ENCODE measurements around the gene DTNBP1. TPM values are rescaled to one million over a fixed set of nuclear protein-coding genes. Genes with fewer than 3 reads are reported as not detected.

The DTNBP1 gene
- total and polyA plus RNA-seq, 4 donors = 3.1 to 6.0 (median 4.3) TPM

DNA sequence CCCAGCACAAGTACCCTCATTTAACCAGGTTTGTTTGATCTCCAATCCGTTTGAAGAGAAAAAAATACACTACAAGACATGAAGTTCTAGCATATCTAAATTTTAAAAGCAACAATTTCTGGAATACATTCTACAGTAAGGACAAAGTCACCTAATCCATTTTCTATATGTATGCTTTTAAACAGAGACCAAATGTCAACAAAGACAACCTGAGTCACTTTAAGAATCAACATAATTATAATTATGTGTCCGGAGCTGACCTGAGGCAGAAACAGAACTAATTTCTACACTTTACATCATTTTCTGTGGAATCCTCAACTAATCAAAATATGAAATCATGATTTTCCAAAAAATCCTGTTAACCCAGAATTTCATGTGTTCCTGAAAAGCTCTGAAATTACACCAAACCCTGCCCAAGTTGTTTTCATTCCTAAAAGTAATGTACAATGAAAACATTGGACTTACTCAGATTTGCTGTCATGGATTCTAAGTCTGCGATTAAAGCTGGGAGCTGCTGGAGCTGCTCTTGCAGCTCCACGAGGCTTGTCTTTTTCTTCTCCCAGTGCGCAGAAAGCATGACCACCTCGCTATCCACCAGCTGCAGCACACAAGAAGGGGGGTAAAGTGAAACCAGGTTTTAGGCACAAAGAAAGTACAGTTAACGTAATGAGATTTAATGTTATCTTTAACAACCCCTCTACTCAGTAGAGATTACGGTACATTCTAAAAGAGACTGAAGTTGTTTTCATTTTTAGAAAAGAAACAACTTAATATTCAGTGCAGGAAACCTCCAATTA lies 35.8 kb downstream of the DTNBP1 start:
- H3K4me3 ChIP-seq (ENCODE audit: low read depth in 1 of 3, low read length in 3 of 3) = no peak overlapping the region
- H3K9me3 ChIP-seq (ENCODE audit: control insufficient read depth in 4 of 4, low read length in 3 of 4) = no peaks in the 10 kb centered on the region
- H3K4me1 ChIP-seq (ENCODE audit: control insufficient read depth in 4 of 4, insufficient read depth in 4 of 4, low read length in 3 of 4) = peaks cover 2 to 21% (median 18%) of the 10 kb centered on the region in 4 donors
- no peak for TF ChIP-seq TAF1 (conservative IDR thresholded peaks at IDR 0.05)
- no peak for TF ChIP-seq YY1 (IDR thresholded peaks at IDR 0.05)
- TF ChIP-seq FOXA2 (IDR thresholded peaks at IDR 0.05) = no peak
- no peak for TF ChIP-seq JUND (IDR thresholded peaks at IDR 0.05)
- no peaks in the 10 kb centered on the region for H3K27me3 ChIP-seq (ENCODE audit: control insufficient read depth in 4 of 4, insufficient read depth in 4 of 4, low read length in 3 of 4)
- H3K27ac ChIP-seq (ENCODE audit: low read depth in 1 of 2, low read length in 2 of 2) = no peak overlapping the region
- WGBS = 89% methylated on average over 8 of the region's 8 CpGs
- DNase-seq (ENCODE audit: low spot score) = no peak
- no peaks in the 10 kb centered on the region for H3K36me3 ChIP-seq (ENCODE audit: control insufficient read depth in 4 of 4, insufficient read depth in 3 of 4, low read depth in 1 of 4, low read length in 3 of 4)
- H3K9ac ChIP-seq (ENCODE audit: low read depth in 1 of 2, low read length in 2 of 2) = no peak overlapping the region

DNA sequence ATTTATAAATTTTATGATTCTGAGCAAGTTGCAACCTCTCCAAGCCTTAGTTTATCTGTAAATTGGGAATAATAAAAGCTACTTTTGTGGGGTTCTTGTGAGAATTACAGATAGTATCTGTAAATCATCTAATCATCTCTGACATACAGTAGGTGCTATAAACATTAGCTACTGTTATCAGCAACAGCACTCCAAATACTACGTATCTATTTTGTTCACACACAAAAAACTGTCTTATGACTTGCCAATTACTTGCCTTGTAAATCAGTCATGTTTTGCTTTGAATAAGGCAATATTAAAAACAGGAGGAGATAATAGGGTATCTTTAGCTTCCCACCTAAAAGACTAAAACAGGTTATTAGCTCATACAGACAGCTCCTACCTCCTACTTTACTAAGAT lies 36.7 kb downstream of the DTNBP1 start:
- H3K4me1 ChIP-seq (ENCODE audit: control insufficient read depth in 4 of 4, insufficient read depth in 4 of 4, low read length in 3 of 4) = peaks cover 0 to 18% (median 14%) of the 10 kb centered on the region in 4 donors
- no peaks in the 10 kb centered on the region for H3K9me3 ChIP-seq (ENCODE audit: control insufficient read depth in 4 of 4, low read length in 3 of 4)
- 87% methylated on average over 1 of the region's 1 CpG for WGBS
- TF ChIP-seq SP1 (IDR thresholded peaks at IDR 0.05) (no peak), HNF4A (conservative IDR thresholded peaks at IDR 0.05) (no peak), FOXA2 (IDR thresholded peaks at IDR 0.05) (no peak), EGR1 (IDR thresholded peaks at IDR 0.05; ENCODE audit: low read depth in 2 of 2) (no peak), TAF1 (conservative IDR thresholded peaks at IDR 0.05) (no peak), HNF4G (IDR thresholded peaks at IDR 0.05) (no peak), FOXA1 (IDR thresholded peaks at IDR 0.05) (no peak), GABPA (IDR thresholded peaks at IDR 0.05 in 1 of 2, conservative IDR thresholded peaks at IDR 0.05 in 1 of 2) (no peak), YY1 (IDR thresholded peaks at IDR 0.05) (no peak), NR2F2 (IDR thresholded peaks at IDR 0.05) (no peak), RXRA (IDR thresholded peaks at IDR 0.05) (no peak)
- TF ChIP-seq, protein P1, sequence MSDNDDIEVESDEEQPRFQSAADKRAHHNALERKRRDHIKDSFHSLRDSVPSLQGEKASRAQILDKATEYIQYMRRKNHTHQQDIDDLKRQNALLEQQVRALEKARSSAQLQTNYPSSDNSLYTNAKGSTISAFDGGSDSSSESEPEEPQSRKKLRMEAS (IDR thresholded peaks at IDR 0.05) = no peak
- TF ChIP-seq, protein P2, sequence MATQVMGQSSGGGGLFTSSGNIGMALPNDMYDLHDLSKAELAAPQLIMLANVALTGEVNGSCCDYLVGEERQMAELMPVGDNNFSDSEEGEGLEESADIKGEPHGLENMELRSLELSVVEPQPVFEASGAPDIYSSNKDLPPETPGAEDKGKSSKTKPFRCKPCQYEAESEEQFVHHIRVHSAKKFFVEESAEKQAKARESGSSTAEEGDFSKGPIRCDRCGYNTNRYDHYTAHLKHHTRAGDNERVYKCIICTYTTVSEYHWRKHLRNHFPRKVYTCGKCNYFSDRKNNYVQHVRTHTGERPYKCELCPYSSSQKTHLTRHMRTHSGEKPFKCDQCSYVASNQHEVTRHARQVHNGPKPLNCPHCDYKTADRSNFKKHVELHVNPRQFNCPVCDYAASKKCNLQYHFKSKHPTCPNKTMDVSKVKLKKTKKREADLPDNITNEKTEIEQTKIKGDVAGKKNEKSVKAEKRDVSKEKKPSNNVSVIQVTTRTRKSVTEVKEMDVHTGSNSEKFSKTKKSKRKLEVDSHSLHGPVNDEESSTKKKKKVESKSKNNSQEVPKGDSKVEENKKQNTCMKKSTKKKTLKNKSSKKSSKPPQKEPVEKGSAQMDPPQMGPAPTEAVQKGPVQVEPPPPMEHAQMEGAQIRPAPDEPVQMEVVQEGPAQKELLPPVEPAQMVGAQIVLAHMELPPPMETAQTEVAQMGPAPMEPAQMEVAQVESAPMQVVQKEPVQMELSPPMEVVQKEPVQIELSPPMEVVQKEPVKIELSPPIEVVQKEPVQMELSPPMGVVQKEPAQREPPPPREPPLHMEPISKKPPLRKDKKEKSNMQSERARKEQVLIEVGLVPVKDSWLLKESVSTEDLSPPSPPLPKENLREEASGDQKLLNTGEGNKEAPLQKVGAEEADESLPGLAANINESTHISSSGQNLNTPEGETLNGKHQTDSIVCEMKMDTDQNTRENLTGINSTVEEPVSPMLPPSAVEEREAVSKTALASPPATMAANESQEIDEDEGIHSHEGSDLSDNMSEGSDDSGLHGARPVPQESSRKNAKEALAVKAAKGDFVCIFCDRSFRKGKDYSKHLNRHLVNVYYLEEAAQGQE (IDR thresholded peaks at IDR 0.05) = no peak
- TF ChIP-seq, protein P3, sequence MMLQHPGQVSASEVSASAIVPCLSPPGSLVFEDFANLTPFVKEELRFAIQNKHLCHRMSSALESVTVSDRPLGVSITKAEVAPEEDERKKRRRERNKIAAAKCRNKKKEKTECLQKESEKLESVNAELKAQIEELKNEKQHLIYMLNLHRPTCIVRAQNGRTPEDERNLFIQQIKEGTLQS (IDR thresholded peaks at IDR 0.05) = no peak
- no peaks in the 10 kb centered on the region for H3K27me3 ChIP-seq (ENCODE audit: control insufficient read depth in 4 of 4, insufficient read depth in 4 of 4, low read length in 3 of 4)
- DNase-seq (ENCODE audit: low spot score) = no peak
- H3K9ac ChIP-seq (ENCODE audit: low read depth in 1 of 2, low read length in 2 of 2) = no peak overlapping the region
- no peak overlapping the region for H3K27ac ChIP-seq (ENCODE audit: low read depth in 1 of 2, low read length in 2 of 2)
- no peak overlapping the region for H3K4me3 ChIP-seq (ENCODE audit: low read depth in 1 of 3, low read length in 3 of 3)
- no peaks in the 10 kb centered on the region for H3K36me3 ChIP-seq (ENCODE audit: control insufficient read depth in 4 of 4, insufficient read depth in 3 of 4, low read depth in 1 of 4, low read length in 3 of 4)

Data from liver (tissue), 9 donors.